ENCODE measurements around the gene HPF1. TPM values are rescaled to one million over a fixed set of nuclear protein-coding genes. Genes with fewer than 3 reads are reported as not detected.
"Not testable (repeated sequence)": the region's sequence is repeated elsewhere in the genome, so short reads cannot be mapped to it uniquely, and the experiment has no call there.

HPF1 gene
- total RNA-seq, 1 donor = 20.6 TPM

GRCh38 chr4:169744601-169745000, 13.1 kb downstream of the HPF1 start:
- Histone ChIP-seq H2AFZ (ENCODE audit: low read length) (no peak overlapping the region), H4K20me1 (ENCODE audit: insufficient read depth, low read length) (no peaks in the 10 kb centered on the region), H3K27ac (ENCODE audit: low read depth, low read length) (no peak overlapping the region), H3K27me3 (ENCODE audit: insufficient read depth, low read length) (no peaks in the 10 kb centered on the region), H3K36me3 (ENCODE audit: insufficient read depth, low read length) (no peaks in the 10 kb centered on the region), H3K4me1 (ENCODE audit: insufficient read depth, low read length) (peaks cover 12% of the 10 kb centered on the region), H3K79me2 (ENCODE audit: insufficient read depth, low read length) (peaks cover 3% of the 10 kb centered on the region), H3K4me2 (ENCODE audit: insufficient read depth, low read length) (peak overlapping the region; percentile 58), H3K9me3 (ENCODE audit: low read depth, low read length) (no peaks in the 10 kb centered on the region), H3K4me3 (ENCODE audit: insufficient read depth, low read length) (no peak overlapping the region)
- TF ChIP-seq CTCF (IDR thresholded peaks at IDR 0.05; ENCODE audit: extremely low read depth, low read depth, low read length) = no peak
- no peak for DNase-seq (ENCODE audit: insufficient read length, low spot score, missing footprints)

- peaks cover 12% of the 10 kb centered on the region for H3K4me1 ChIP-seq (ENCODE audit: insufficient read depth, low read length)
- no peak for TF ChIP-seq CTCF (IDR thresholded peaks at IDR 0.05; ENCODE audit: extremely low read depth, low read depth, low read length)
- H3K27me3 ChIP-seq (ENCODE audit: insufficient read depth, low read length) = no peaks in the 10 kb centered on the region
- H3K9me3 ChIP-seq (ENCODE audit: low read depth, low read length) = no peaks in the 10 kb centered on the region
- no peak overlapping the region for H3K4me2 ChIP-seq (ENCODE audit: insufficient read depth, low read length)
- H3K4me3 ChIP-seq (ENCODE audit: insufficient read depth, low read length) = no peak overlapping the region
- H3K36me3 ChIP-seq (ENCODE audit: insufficient read depth, low read length) = peaks cover 2% of the 10 kb centered on the region
- H3K27ac ChIP-seq (ENCODE audit: low read depth, low read length) = no peak overlapping the region
- no peak for DNase-seq (ENCODE audit: insufficient read length, low spot score, missing footprints)
- no peak overlapping the region for H2AFZ ChIP-seq (ENCODE audit: low read length)
- H4K20me1 ChIP-seq (ENCODE audit: insufficient read depth, low read length) = no peaks in the 10 kb centered on the region
- H3K79me2 ChIP-seq (ENCODE audit: insufficient read depth, low read length) = peaks cover 3% of the 10 kb centered on the region
Measured at GRCh38 chr4:169741569-169741968, 16.2 kb downstream of the HPF1 start.

GRCh38 chr4:169738604-169739003, 19.1 kb downstream of the HPF1 start:
- not testable (repeated sequence) for H3K4me2 ChIP-seq (ENCODE audit: insufficient read depth, low read length); H3K4me3 ChIP-seq (ENCODE audit: insufficient read depth, low read length); H3K9me3 ChIP-seq (ENCODE audit: low read depth, low read length); DNase-seq (ENCODE audit: insufficient read length, low spot score, missing footprints); H2AFZ ChIP-seq (ENCODE audit: low read length); H4K20me1 ChIP-seq (ENCODE audit: insufficient read depth, low read length); H3K79me2 ChIP-seq (ENCODE audit: insufficient read depth, low read length); H3K4me1 ChIP-seq (ENCODE audit: insufficient read depth, low read length); H3K27ac ChIP-seq (ENCODE audit: low read depth, low read length); H3K27me3 ChIP-seq (ENCODE audit: insufficient read depth, low read length)
- H3K36me3 ChIP-seq (ENCODE audit: insufficient read depth, low read length) = peaks cover 12% of the 10 kb centered on the region

GRCh38 chr4:169730564-169730963, 27.2 kb downstream of the HPF1 start:
- Histone ChIP-seq H4K20me1 (ENCODE audit: insufficient read depth, low read length) (no peaks in the 10 kb centered on the region), H2AFZ (ENCODE audit: low read length) (no peak overlapping the region), H3K4me2 (ENCODE audit: insufficient read depth, low read length) (no peak overlapping the region), H3K9me3 (ENCODE audit: low read depth, low read length) (no peaks in the 10 kb centered on the region), H3K27me3 (ENCODE audit: insufficient read depth, low read length) (no peaks in the 10 kb centered on the region), H3K4me1 (ENCODE audit: insufficient read depth, low read length) (no peaks in the 10 kb centered on the region), H3K79me2 (ENCODE audit: insufficient read depth, low read length) (no peaks in the 10 kb centered on the region), H3K4me3 (ENCODE audit: insufficient read depth, low read length) (no peak overlapping the region), H3K27ac (ENCODE audit: low read depth, low read length) (no peak overlapping the region), H3K36me3 (ENCODE audit: insufficient read depth, low read length) (peaks cover 25% of the 10 kb centered on the region)
- TF ChIP-seq CTCF (IDR thresholded peaks at IDR 0.05; ENCODE audit: extremely low read depth, low read depth, low read length) = no peak
- DNase-seq (ENCODE audit: insufficient read length, low spot score, missing footprints) = no peak

Measured in osteoblast (primary cell).